CD14-positive monocyte (primary cell): Measurements from ENCODE around the gene BNC2. TPM values are rescaled to one million over a fixed set of nuclear protein-coding genes. Genes with fewer than 3 reads are reported as not detected.

Experiments used
- DNase-seq, 3 donors: peaks; one replicate each; pipeline ENCODE4 v3.0.0-alpha.2; 2011 to 2022
- H2AFZ ChIP-seq: 2 replicates; pipeline ENCODE4 v1.6.0; 2012; ENCODE audit warnings: mild to moderate bottlenecking, low read depth, low read length, inconsistent platforms; ENCODE audit not compliant: insufficient read depth, poor library complexity, severe bottlenecking
- H3K27ac ChIP-seq, 2 donors: 1 replicate in 1 of 2; 2 replicates in 1 of 2; pipeline ENCODE4 v1.5.1; 2012 to 2013; ENCODE audit warnings: low read length in 2 of 2, control low read depth in 1 of 2, inconsistent platforms in 1 of 2, low read depth in 1 of 2, mild to moderate bottlenecking in 1 of 2
- H3K27me3 ChIP-seq, 2 donors: one replicate each; pipeline versions ENCODE4 v1.6.0 to v1.6.1; 2011 to 2013; ENCODE audit warnings: low read length in 2 of 2; ENCODE audit not compliant: control insufficient read depth in 2 of 2, insufficient read depth in 2 of 2
- H3K36me3 ChIP-seq, 2 donors: replicated peaks in 1 of 2; 1 replicate in 1 of 2; 2 replicates in 1 of 2; pipeline versions ENCODE4 v1.5.1 to v1.6.1; 2012 to 2013; ENCODE audit warnings: low read length in 2 of 2, control low read depth in 1 of 2, inconsistent platforms in 1 of 2, mild to moderate bottlenecking in 1 of 2; ENCODE audit not compliant: insufficient read depth in 2 of 2, control insufficient read depth in 1 of 2
- H3K4me1 ChIP-seq, 2 donors: 1 replicate in 1 of 2; 2 replicates in 1 of 2; pipeline versions ENCODE4 v1.5.1 to v1.6.1; 2012 to 2013; ENCODE audit warnings: low read length in 2 of 2, control low read depth in 1 of 2, inconsistent platforms in 1 of 2, mild to moderate bottlenecking in 1 of 2, moderate library complexity in 1 of 2; ENCODE audit not compliant: insufficient read depth in 2 of 2, control insufficient read depth in 1 of 2
- H3K4me2 ChIP-seq: replicated peaks from 2 replicates; pipeline ENCODE3; 2012; ENCODE audit warnings: low read length, moderate library complexity, mild to moderate bottlenecking; ENCODE audit not compliant: poor library complexity, severe bottlenecking; ENCODE audit errors: extremely low read depth
- H3K4me3 ChIP-seq, 3 experiments: fragments of 200-600 bp in 1 of 3; sonication (generic) in 1 of 3; replicated peaks in 1 of 3; 1 replicate in 2 of 3; 2 replicates in 1 of 3; pipeline ENCODE4 v1.5.1; 2011 to 2013; ENCODE audit warnings: low read length in 3 of 3, mild to moderate bottlenecking in 3 of 3, control low read depth in 2 of 3, low read depth in 2 of 3, inconsistent platforms in 1 of 3, moderate library complexity in 1 of 3
- H3K79me2 ChIP-seq: 2 replicates; pipeline ENCODE4 v1.6.0; 2012; ENCODE audit warnings: mild to moderate bottlenecking, control low read depth, inconsistent platforms, low read length, moderate library complexity; ENCODE audit not compliant: insufficient read depth
- H3K9ac ChIP-seq: 2 replicates; pipeline ENCODE4 v1.6.0; 2017; ENCODE audit warnings: low read length, mild to moderate bottlenecking; ENCODE audit not compliant: insufficient read depth, poor library complexity, severe bottlenecking
- H3K9me3 ChIP-seq, 2 donors: replicated peaks in 1 of 2; 1 replicate in 1 of 2; 2 replicates in 1 of 2; pipeline versions ENCODE4 v1.5.1 to v1.6.1; 2012 to 2013; ENCODE audit warnings: low read length in 2 of 2, control low read depth in 1 of 2; ENCODE audit not compliant: control insufficient read depth in 1 of 2, insufficient read depth in 1 of 2
- H4K20me1 ChIP-seq: 2 replicates; pipeline ENCODE4 v1.6.0; 2012; ENCODE audit warnings: mild to moderate bottlenecking, low read length, control low read depth, moderate library complexity; ENCODE audit not compliant: insufficient read depth
- H3K27ac Mint-ChIP-seq, 7 donors: one replicate each; pipeline ENCODE4 v1.8.0; 2020; ENCODE audit warnings: mild to moderate bottlenecking in 7 of 7, mixed read lengths in 7 of 7, moderate library complexity in 6 of 7, inconsistent platforms in 2 of 7
- H3K27me3 Mint-ChIP-seq, 3 donors: one replicate each; pipeline ENCODE4 v1.8.0; 2021 to 2022; ENCODE audit warnings: low read depth in 3 of 3, mild to moderate bottlenecking in 3 of 3, mixed read lengths in 3 of 3, moderate library complexity in 3 of 3, inconsistent platforms in 1 of 3
- H3K36me3 Mint-ChIP-seq, 2 donors: one replicate each; pipeline ENCODE4 v1.8.0; 2020; ENCODE audit warnings: mixed read lengths in 2 of 2, inconsistent platforms in 1 of 2, mild to moderate bottlenecking in 1 of 2
- H3K4me1 Mint-ChIP-seq: one replicate; pipeline ENCODE4 v1.8.0; 2020; ENCODE audit warnings: mild to moderate bottlenecking, mixed read lengths
- H3K4me3 Mint-ChIP-seq, 2 donors: one replicate each; pipeline ENCODE4 v1.8.0; 2020; ENCODE audit warnings: mild to moderate bottlenecking in 2 of 2, mixed read lengths in 2 of 2, moderate library complexity in 1 of 2
- H3K9me3 Mint-ChIP-seq, 7 donors: one replicate each; pipeline ENCODE4 v1.8.0; 2020 to 2022; ENCODE audit warnings: mixed read lengths in 7 of 7, mild to moderate bottlenecking in 6 of 7, moderate library complexity in 6 of 7, inconsistent platforms in 2 of 7
- CTCF ChIP-seq: fragments of 200-600 bp; IDR thresholded peaks from one replicate; pipeline ENCODE4 v1.8.0; 2022; ENCODE audit warnings: antibody characterized with exemption, mild to moderate bottlenecking
- WGBS: methylation state at CpG from one replicate; pipeline ENCODE4 v1.1.5; 2013; ENCODE audit warnings: missing lambda C conversion rate; ENCODE audit not compliant: insufficient coverage; 5-methylcytosine and 5-hydroxymethylcytosine counted together
- intact Hi-C, 2 donors: fragments of 100-400 bp; cut with micrococcal nuclease; formaldehyde crosslinking; loops; one replicate each; pipeline versions ENCODE4 v1.15.0 to v1.15.1; 2023
- polyA plus RNA-seq, 3 donors: library from polyadenylated mRNA; depleted of rRNA in 1 of 3; unstranded in 2 of 3; stranded (reverse) in 1 of 3; fragments of 300-500 nt in 2 of 3; fragments of >200 nt in 1 of 3; fragmentation: Illumina TruSeq in 2 of 3; gene quantifications; 1 replicate in 2 of 3; 2 replicates in 1 of 3; pipeline ENCODE4 v1.2.3, GENCODE V29; 2012 to 2021

Gene BNC2
- polyA plus RNA-seq, 3 donors = 0.01 TPM; not detected in 2

- Histone ChIP-seq H3K27me3 (no peaks in the 10 kb centered on the region), H3K4me2 (no peak overlapping the region), H3K9me3 (peaks cover 0 to 3% of the 10 kb centered on the region in 2 donors), H3K9ac (no peak overlapping the region), H3K4me1 (no peaks in the 10 kb centered on the region), H4K20me1 (no peaks in the 10 kb centered on the region), H3K27ac (no peak overlapping the region), H3K36me3 (no peaks in the 10 kb centered on the region), H3K79me2 (no peaks in the 10 kb centered on the region), H3K4me3 (no peak overlapping the region), H2AFZ (no peak overlapping the region)
- TF ChIP-seq CTCF = no peak
- no peak for DNase-seq
- no peak overlapping the region for H3K27ac Mint-ChIP-seq
- H3K4me1 Mint-ChIP-seq = no peaks in the 10 kb centered on the region
- H3K9me3 Mint-ChIP-seq = peaks cover 0 to 12% (median 6%) of the 10 kb centered on the region in 7 donors
- 86% methylated on average over 1 of the region's 4 CpGs for WGBS
- peaks cover 0 to 2% (median 1%) of the 10 kb centered on the region in 3 donors for H3K27me3 Mint-ChIP-seq
- no peak overlapping the region for H3K4me3 Mint-ChIP-seq
- intact Hi-C loops = no loop called here
- no peaks in the 10 kb centered on the region for H3K36me3 Mint-ChIP-seq
Observed at GRCh38 chr9:16371306-16371705, 499.2 kb downstream of the BNC2 start.

GRCh38 chr9:16370647-16371046 is 499.8 kb downstream of the BNC2 start:
- Histone ChIP-seq H3K27ac (no peak overlapping the region), H2AFZ (no peak overlapping the region), H3K27me3 (no peaks in the 10 kb centered on the region), H4K20me1 (no peaks in the 10 kb centered on the region), H3K36me3 (no peaks in the 10 kb centered on the region), H3K79me2 (no peaks in the 10 kb centered on the region), H3K4me3 (no peak overlapping the region), H3K4me1 (no peaks in the 10 kb centered on the region), H3K9ac (no peak overlapping the region), H3K4me2 (no peak overlapping the region), H3K9me3 (peaks cover 0 to 3% of the 10 kb centered on the region in 2 donors)
- Mint-ChIP-seq H3K4me1 (no peaks in the 10 kb centered on the region), H3K4me3 (no peak overlapping the region), H3K27ac (no peak overlapping the region), H3K36me3 (no peaks in the 10 kb centered on the region), H3K27me3 (peaks cover 0 to 2% (median 1%) of the 10 kb centered on the region in 3 donors), H3K9me3 (peaks cover 0 to 16% (median 6%) of the 10 kb centered on the region in 7 donors)
- intact Hi-C loops = no loop called here
- no peak for TF ChIP-seq CTCF
- WGBS = 96% methylated on average over 13 of the region's 13 CpGs
- no peak for DNase-seq
